Measurements from ENCODE around the gene LRP3. TPM values are rescaled to one million over a fixed set of nuclear protein-coding genes. Genes with fewer than 3 reads are reported as not detected.
"Not testable (repeated sequence)": the region's sequence is repeated elsewhere in the genome, so short reads cannot be mapped to it uniquely, and the experiment has no call there.

LRP3 gene
- total RNA-seq, 1 donor from 2014 or later, result 0.21 TPM

- H3K27me3 Mint-ChIP-seq (ENCODE audit: low read depth), result peaks cover 8% of the 10 kb centered on the region
- DNase-seq (ENCODE audit: low spot score), result no peak
- no peaks in the 10 kb centered on the region for H3K36me3 Mint-ChIP-seq (ENCODE audit: low read depth)
- intact Hi-C loops (cut with micrococcal nuclease), result no loop called here
- no peaks in the 10 kb centered on the region for H3K4me1 Mint-ChIP-seq (ENCODE audit: low read depth)
- no peak overlapping the region for H3K4me3 Mint-ChIP-seq (ENCODE audit: low read depth)
- no peak overlapping the region for H3K27ac Mint-ChIP-seq
- no peaks in the 10 kb centered on the region for H3K9me3 Mint-ChIP-seq
Measured at GRCh38 chr19:33219261-33219815, 25.2 kb downstream of the LRP3 start.

GRCh38 chr19:33220115-33220514 is 26.0 kb downstream of the LRP3 start:
- DNase-seq (ENCODE audit: low spot score), result no peak
- intact Hi-C loops (cut with micrococcal nuclease), result no loop called here
- peaks cover 15% of the 10 kb centered on the region for H3K27me3 Mint-ChIP-seq (ENCODE audit: low read depth)
- H3K27ac Mint-ChIP-seq, result no peak overlapping the region
- no peaks in the 10 kb centered on the region for H3K4me1 Mint-ChIP-seq (ENCODE audit: low read depth)
- no peaks in the 10 kb centered on the region for H3K9me3 Mint-ChIP-seq
- H3K36me3 Mint-ChIP-seq (ENCODE audit: low read depth), result no peaks in the 10 kb centered on the region
- H3K4me3 Mint-ChIP-seq (ENCODE audit: low read depth), result no peak overlapping the region

DNA sequence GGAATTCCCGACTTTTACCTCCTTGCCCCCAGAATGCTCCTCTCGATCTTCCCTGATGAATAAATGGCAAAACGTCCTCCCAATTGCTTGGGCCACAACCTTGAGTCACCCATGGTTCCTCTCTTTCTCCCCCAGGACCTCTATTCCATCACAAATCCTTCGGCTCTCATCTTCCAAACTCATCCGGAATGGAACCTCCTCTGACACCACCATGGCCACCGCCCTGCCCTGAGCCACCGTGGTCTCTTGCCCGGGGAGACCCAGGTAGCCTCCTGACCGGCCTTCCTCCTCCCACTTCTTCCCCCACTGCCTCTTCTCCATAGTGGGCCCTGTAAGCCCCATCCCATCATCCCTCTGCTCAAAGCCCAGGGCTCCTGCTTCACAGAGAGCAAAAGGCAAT is 26.6 kb downstream of the LRP3 start:
- peaks cover 16% of the 10 kb centered on the region for H3K27me3 Mint-ChIP-seq (ENCODE audit: low read depth)
- intact Hi-C loops (cut with micrococcal nuclease), result no loop called here
- no peaks in the 10 kb centered on the region for H3K36me3 Mint-ChIP-seq (ENCODE audit: low read depth)
- no peaks in the 10 kb centered on the region for H3K4me1 Mint-ChIP-seq (ENCODE audit: low read depth)
- H3K9me3 Mint-ChIP-seq, result no peaks in the 10 kb centered on the region
- no peak overlapping the region for H3K27ac Mint-ChIP-seq
- H3K4me3 Mint-ChIP-seq (ENCODE audit: low read depth), result no peak overlapping the region
- no peak for DNase-seq (ENCODE audit: low spot score)

DNA sequence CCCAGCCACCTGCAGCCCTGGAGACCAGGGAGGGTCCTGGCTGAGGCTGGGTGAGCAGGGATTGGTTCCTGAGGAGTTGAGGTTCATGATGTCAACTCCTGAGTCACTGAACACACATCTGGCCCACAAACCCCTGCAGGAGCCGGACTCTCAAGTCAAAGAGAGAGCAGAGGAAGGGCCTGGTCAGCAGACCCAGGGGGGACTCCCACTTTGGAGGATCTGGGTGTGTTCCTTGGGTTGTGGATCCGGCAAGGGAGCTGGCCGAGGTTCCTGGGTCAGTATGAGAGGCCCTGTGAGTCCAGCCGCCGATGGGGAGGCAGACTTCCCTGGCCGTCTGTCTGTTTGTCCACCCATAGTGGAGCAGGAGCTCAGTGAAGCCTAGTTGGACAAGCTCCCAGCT is 27.5 kb downstream of the LRP3 start:
- no peaks in the 10 kb centered on the region for H3K4me1 Mint-ChIP-seq (ENCODE audit: low read depth)
- H3K36me3 Mint-ChIP-seq (ENCODE audit: low read depth), result no peaks in the 10 kb centered on the region
- DNase-seq (ENCODE audit: low spot score), result no peak
- no peak overlapping the region for H3K4me3 Mint-ChIP-seq (ENCODE audit: low read depth)
- H3K27ac Mint-ChIP-seq, result no peak overlapping the region
- no peaks in the 10 kb centered on the region for H3K9me3 Mint-ChIP-seq
- peaks cover 24% of the 10 kb centered on the region for H3K27me3 Mint-ChIP-seq (ENCODE audit: low read depth)
- intact Hi-C loops (cut with micrococcal nuclease), result no loop called here

- H3K4me3 Mint-ChIP-seq (ENCODE audit: low read depth); H3K27ac Mint-ChIP-seq; H3K36me3 Mint-ChIP-seq (ENCODE audit: low read depth); DNase-seq (ENCODE audit: low spot score); H3K4me1 Mint-ChIP-seq (ENCODE audit: low read depth); H3K9me3 Mint-ChIP-seq; intact Hi-C loops (cut with micrococcal nuclease): not testable (repeated sequence)
- H3K27me3 Mint-ChIP-seq (ENCODE audit: low read depth), result peaks cover 27% of the 10 kb centered on the region
Measured at GRCh38 chr19:33222255-33222654, 28.1 kb downstream of the LRP3 start.

- peaks cover 44% of the 10 kb centered on the region for H3K27me3 Mint-ChIP-seq (ENCODE audit: low read depth)
- H3K27ac Mint-ChIP-seq, result no peak overlapping the region
- no peak overlapping the region for H3K4me3 Mint-ChIP-seq (ENCODE audit: low read depth)
- intact Hi-C loops (cut with micrococcal nuclease), result no loop called here
- no peak for DNase-seq (ENCODE audit: low spot score)
- peaks cover 17% of the 10 kb centered on the region for H3K9me3 Mint-ChIP-seq
- peaks cover 11% of the 10 kb centered on the region for H3K36me3 Mint-ChIP-seq (ENCODE audit: low read depth)
- no peaks in the 10 kb centered on the region for H3K4me1 Mint-ChIP-seq (ENCODE audit: low read depth)
Measured at GRCh38 chr19:33224694-33225457, 30.7 kb downstream of the LRP3 start.

DNA sequence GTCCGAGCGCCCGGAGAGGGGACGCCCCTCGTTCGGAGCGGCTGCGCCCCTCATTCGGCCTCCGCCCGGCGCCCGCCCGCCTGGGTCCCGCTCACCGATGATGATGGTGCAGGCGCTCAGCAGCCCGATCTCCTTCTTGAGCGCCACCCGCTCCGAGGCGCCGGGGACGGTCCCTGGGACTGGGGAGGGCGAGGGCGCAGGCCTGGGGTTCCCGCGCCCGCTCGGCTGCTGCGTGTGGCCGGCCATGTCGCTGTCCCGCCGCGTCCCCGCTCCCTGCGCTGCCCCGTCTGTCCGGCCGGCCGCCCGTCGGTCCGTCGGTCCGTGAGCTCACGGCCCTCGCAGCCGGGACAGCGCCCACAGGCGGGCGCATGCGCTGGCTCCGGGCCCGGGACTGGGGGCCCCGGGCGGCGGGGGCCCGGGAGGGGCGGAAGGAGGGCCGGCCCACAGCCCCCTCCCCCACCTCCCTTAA is 31.4 kb downstream of the LRP3 start, which contains the start of gene SLC7A10:
Gene SLC7A10 (minus strand): TSS at position 393 of the 469 bp plus-strand sequence. CDS start 147 bp downstream, at position 246.
- Mint-ChIP-seq H3K9me3 (peaks cover 17% of the 10 kb centered on the region), H3K4me1 (ENCODE audit: low read depth) (no peaks in the 10 kb centered on the region), H3K27ac (no peak within 1 kb of the TSS), H3K27me3 (ENCODE audit: low read depth) (peaks cover 44% of the 10 kb centered on the region), H3K4me3 (ENCODE audit: low read depth) (no peak within 1 kb of the TSS), H3K36me3 (ENCODE audit: low read depth) (peaks cover 11% of the 10 kb centered on the region)
- intact Hi-C loops (cut with micrococcal nuclease), result no loop called here
- DNase-seq (ENCODE audit: low spot score), result no peak

- Mint-ChIP-seq H3K36me3 (ENCODE audit: low read depth) (peaks cover 11% of the 10 kb centered on the region), H3K27me3 (ENCODE audit: low read depth) (peaks cover 47% of the 10 kb centered on the region), H3K9me3 (peaks cover 17% of the 10 kb centered on the region), H3K27ac (no peak overlapping the region), H3K4me1 (ENCODE audit: low read depth) (no peaks in the 10 kb centered on the region), H3K4me3 (ENCODE audit: low read depth) (no peak overlapping the region)
- no peak for DNase-seq (ENCODE audit: low spot score)
- intact Hi-C loops (cut with micrococcal nuclease), result no loop called here
Measured at GRCh38 chr19:33226550-33227241, 32.6 kb downstream of the LRP3 start.

DNA sequence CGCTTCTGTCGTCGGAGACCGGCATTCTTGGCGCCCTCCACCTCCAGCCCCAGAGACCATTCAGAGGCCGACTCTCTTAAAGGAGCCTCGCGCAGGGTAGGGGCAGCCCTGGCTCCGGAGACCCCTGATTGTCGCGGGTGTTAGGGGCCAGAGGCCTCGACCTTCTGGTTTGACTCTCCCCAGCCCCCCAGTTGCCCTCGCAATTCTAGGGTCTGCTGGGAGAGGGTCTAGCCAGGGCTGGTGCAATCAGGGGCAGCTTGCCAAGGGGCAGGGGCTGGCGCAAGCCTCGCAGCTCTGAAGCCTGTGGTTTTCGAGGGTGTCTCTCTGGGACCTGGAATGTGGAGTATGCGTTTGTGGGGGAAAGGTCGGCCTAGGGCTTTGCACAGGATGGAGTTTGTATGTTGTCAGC is 33.1 kb downstream of the LRP3 start:
- Mint-ChIP-seq H3K4me1 (ENCODE audit: low read depth) (no peaks in the 10 kb centered on the region), H3K36me3 (ENCODE audit: low read depth) (peaks cover 11% of the 10 kb centered on the region), H3K27ac (no peak overlapping the region), H3K4me3 (ENCODE audit: low read depth) (no peak overlapping the region), H3K9me3 (peaks cover 17% of the 10 kb centered on the region), H3K27me3 (ENCODE audit: low read depth) (peaks cover 47% of the 10 kb centered on the region)
- DNase-seq (ENCODE audit: low spot score), result no peak
- intact Hi-C loops (cut with micrococcal nuclease), result no loop called here

- peaks cover 45% of the 10 kb centered on the region for H3K27me3 Mint-ChIP-seq (ENCODE audit: low read depth)
Measured at GRCh38 chr19:33227870-33228599, 33.9 kb downstream of the LRP3 start.

DNA sequence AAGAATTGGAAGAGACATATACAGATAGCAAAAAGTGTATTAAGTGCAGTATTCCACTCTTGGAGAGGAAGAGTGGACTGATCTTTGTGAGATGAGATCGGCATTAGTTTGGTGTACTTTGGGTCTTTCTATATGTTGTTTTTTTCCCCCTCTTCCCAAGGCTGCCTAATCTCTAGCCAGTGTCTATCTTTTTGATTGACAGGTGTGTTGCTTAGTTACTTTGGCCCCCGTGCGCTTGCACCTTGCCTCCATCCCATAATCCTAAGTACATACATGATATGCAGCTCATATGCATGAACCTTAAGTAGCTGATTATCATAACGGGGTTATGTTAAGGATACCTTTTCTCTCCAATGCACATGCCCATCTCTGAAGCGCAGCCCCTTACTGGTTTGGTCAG is 35.8 kb downstream of the LRP3 start:
- H3K9me3 Mint-ChIP-seq, result peaks cover 17% of the 10 kb centered on the region
- intact Hi-C loops (cut with micrococcal nuclease), result no loop called here
- peaks cover 33% of the 10 kb centered on the region for H3K27me3 Mint-ChIP-seq (ENCODE audit: low read depth)
- no peaks in the 10 kb centered on the region for H3K4me1 Mint-ChIP-seq (ENCODE audit: low read depth)
- H3K27ac Mint-ChIP-seq, result no peak overlapping the region
- no peak overlapping the region for H3K4me3 Mint-ChIP-seq (ENCODE audit: low read depth)
- no peak for DNase-seq (ENCODE audit: low spot score)
- peaks cover 11% of the 10 kb centered on the region for H3K36me3 Mint-ChIP-seq (ENCODE audit: low read depth)

More at GRCh38 chr19:33227870-33228599, 33.9 kb downstream of the LRP3 start:
- peaks cover 17% of the 10 kb centered on the region for H3K9me3 Mint-ChIP-seq
- no peak overlapping the region for H3K27ac Mint-ChIP-seq
- no peak overlapping the region for H3K4me3 Mint-ChIP-seq (ENCODE audit: low read depth)
- H3K4me1 Mint-ChIP-seq (ENCODE audit: low read depth), result no peaks in the 10 kb centered on the region
- peaks cover 11% of the 10 kb centered on the region for H3K36me3 Mint-ChIP-seq (ENCODE audit: low read depth)
- intact Hi-C loops (cut with micrococcal nuclease), result no loop called here
- DNase-seq (ENCODE audit: low spot score), result no peak

DNA sequence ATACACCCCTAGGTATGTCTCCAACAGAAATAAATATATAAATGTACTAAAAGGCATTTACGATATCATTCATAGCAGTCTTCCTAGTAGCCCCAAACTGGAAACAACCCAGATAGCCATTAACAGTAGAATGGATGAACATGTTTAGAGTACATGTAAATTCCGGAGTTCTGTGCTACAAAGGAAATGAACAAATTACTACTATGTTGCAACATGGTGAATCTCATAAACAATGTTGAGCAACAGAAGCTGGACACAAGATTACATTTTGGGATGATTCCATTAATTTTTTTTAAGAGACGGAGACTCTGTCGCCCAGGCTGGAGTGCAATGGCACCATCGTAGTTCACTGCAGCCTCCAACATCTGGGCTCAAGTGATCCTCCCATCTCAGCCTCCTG is 37.4 kb downstream of the LRP3 start:
- Mint-ChIP-seq H3K4me1 (ENCODE audit: low read depth) (peaks cover 3% of the 10 kb centered on the region), H3K27ac (no peak overlapping the region), H3K27me3 (ENCODE audit: low read depth) (peaks cover 23% of the 10 kb centered on the region), H3K9me3 (peaks cover 17% of the 10 kb centered on the region), H3K36me3 (ENCODE audit: low read depth) (peaks cover 11% of the 10 kb centered on the region), H3K4me3 (ENCODE audit: low read depth) (no peak overlapping the region)
- DNase-seq (ENCODE audit: low spot score), result no peak
- intact Hi-C loops (cut with micrococcal nuclease), result no loop called here
